ENCODE results near the gene DAD1.

Gene DAD1

GRCh38 chr14:22566845-22567244, 22.2 kb downstream of the DAD1 start:
- DNase-seq, result no peak

GRCh38 chr14:22566266-22566665, 22.8 kb downstream of the DAD1 start:
- DNase-seq, result peak; percentile 41

- DNase-seq, result no peak
Measured at GRCh38 chr14:22565391-22565945, 23.6 kb downstream of the DAD1 start.

- no peak for DNase-seq
Measured at GRCh38 chr14:22564463-22564862, 24.6 kb downstream of the DAD1 start.

- no peak for DNase-seq
Measured at GRCh38 chr14:22563987-22564386, 25.0 kb downstream of the DAD1 start.

GRCh38 chr14:22561661-22562579, 27.1 kb downstream of the DAD1 start:
- peak; percentile 79 for DNase-seq

GRCh38 chr14:22561366-22561660, 27.7 kb downstream of the DAD1 start:
- no peak for DNase-seq

- DNase-seq, result peak; percentile 60
Measured at GRCh38 chr14:22560662-22561365, 28.2 kb downstream of the DAD1 start.

GRCh38 chr14:22559041-22559440, 30.0 kb downstream of the DAD1 start:
- DNase-seq, result no peak

GRCh38 chr14:22558221-22558913, 30.7 kb downstream of the DAD1 start:
- DNase-seq, result peak; percentile 80

GRCh38 chr14:22557846-22558220, 31.2 kb downstream of the DAD1 start:
- no peak for DNase-seq

GRCh38 chr14:22556990-22557623, 31.9 kb downstream of the DAD1 start:
- peak; percentile 96 for DNase-seq

GRCh38 chr14:22556021-22556989, 32.7 kb downstream of the DAD1 start:
- peak; percentile 98 for DNase-seq

GRCh38 chr14:22555384-22556011, 33.5 kb downstream of the DAD1 start:
- peak; percentile 85 for DNase-seq

- peak; percentile 52 for DNase-seq
Measured at GRCh38 chr14:22554498-22555383, 34.3 kb downstream of the DAD1 start.

- DNase-seq, result peak; percentile 39
Measured at GRCh38 chr14:22553861-22554497, 35.0 kb downstream of the DAD1 start.

- DNase-seq, result peak; percentile 22
Measured at GRCh38 chr14:22553445-22553844, 35.6 kb downstream of the DAD1 start.

- DNase-seq, result no peak
Measured at GRCh38 chr14:22552827-22553076, 36.3 kb downstream of the DAD1 start.

GRCh38 chr14:22552001-22552826, 36.8 kb downstream of the DAD1 start:
- no peak for DNase-seq

Data from activated CD4-positive, alpha-beta T cell treated with anti-CD3 and anti-CD28 coated beads for 48 hours (primary cell).